GM12872 (cell line): ENCODE data around the gene ATP6V0A1.
"Not testable (repeated sequence)": the region's sequence is repeated elsewhere in the genome, so short reads cannot be mapped to it uniquely, and the experiment has no call there.

Experiments
- TF ChIP-seq, protein P1 (sequence below): IDR thresholded peaks from 3 replicates; pipeline ENCODE4 v1.5.1; 2011; ENCODE audit warnings: low read depth, mild to moderate bottlenecking, low read length, moderate library complexity; ENCODE audit not compliant: insufficient read depth

Gene ATP6V0A1

DNA sequence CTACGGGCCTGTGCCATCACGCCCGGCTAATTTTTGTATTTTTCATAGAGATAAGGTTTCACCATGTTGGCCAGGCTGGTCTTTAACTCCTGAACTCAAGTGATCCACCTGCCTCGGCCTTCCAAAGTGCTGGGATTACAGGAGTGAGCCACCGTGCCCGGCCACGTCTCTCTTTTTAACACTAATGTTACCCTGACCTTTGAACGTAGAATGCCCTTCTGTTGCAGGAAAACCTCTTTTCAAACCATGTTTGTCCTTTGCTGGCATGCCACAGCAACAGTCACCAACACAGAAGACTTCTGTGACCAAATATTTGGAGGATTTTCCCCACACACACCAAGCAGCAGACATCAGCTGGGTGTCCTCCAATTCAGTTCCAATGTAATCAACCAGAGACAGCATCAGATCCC is 86.2 kb downstream of the ATP6V0A1 start:
- TF ChIP-seq, protein P1, sequence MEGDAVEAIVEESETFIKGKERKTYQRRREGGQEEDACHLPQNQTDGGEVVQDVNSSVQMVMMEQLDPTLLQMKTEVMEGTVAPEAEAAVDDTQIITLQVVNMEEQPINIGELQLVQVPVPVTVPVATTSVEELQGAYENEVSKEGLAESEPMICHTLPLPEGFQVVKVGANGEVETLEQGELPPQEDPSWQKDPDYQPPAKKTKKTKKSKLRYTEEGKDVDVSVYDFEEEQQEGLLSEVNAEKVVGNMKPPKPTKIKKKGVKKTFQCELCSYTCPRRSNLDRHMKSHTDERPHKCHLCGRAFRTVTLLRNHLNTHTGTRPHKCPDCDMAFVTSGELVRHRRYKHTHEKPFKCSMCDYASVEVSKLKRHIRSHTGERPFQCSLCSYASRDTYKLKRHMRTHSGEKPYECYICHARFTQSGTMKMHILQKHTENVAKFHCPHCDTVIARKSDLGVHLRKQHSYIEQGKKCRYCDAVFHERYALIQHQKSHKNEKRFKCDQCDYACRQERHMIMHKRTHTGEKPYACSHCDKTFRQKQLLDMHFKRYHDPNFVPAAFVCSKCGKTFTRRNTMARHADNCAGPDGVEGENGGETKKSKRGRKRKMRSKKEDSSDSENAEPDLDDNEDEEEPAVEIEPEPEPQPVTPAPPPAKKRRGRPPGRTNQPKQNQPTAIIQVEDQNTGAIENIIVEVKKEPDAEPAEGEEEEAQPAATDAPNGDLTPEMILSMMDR, result no peak

DNA sequence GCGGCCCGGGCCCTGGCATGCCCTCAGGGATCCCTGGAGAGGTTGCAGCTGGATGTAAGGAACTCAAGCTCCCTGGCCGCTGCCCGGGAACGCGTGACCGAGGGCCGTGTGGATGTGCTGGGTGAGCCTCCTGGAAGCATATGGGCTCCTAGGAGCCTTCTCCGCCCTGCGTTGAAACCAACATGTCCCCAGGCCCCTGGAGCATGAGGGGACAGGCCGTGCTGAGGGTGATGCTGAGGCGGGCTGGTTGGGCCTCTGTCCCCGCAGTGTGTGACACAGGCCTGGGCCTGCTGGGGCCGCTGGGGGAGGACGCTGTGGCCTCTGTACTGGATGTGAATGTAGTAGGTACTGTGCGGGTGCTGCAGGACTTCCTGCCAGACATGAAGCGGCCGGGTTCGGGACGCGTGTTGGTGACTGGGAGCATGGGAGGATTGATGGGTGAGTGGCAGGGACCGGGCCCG is 88.4 kb downstream of the ATP6V0A1 start:
- TF ChIP-seq, protein P1, result no peak

DNA sequence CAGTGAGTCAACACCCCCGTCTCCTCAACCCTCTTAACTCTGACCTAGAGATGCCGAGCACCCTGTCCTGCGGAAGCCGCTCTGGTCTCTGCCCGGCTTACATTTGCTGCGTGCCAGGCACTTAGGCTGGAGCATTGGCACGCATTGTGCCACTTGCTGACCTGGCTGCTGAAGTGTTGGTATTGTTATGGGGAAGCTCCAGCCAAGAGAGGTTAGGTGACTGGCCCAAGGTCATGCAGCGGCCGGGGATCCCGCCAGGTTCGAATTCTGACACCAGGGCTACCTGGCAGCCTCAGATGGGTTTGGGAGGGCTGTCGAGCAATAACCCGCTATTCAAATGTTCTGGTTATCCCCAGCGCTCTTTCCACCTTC is 89.0 kb downstream of the ATP6V0A1 start:
- TF ChIP-seq, protein P1, result no peak

DNA sequence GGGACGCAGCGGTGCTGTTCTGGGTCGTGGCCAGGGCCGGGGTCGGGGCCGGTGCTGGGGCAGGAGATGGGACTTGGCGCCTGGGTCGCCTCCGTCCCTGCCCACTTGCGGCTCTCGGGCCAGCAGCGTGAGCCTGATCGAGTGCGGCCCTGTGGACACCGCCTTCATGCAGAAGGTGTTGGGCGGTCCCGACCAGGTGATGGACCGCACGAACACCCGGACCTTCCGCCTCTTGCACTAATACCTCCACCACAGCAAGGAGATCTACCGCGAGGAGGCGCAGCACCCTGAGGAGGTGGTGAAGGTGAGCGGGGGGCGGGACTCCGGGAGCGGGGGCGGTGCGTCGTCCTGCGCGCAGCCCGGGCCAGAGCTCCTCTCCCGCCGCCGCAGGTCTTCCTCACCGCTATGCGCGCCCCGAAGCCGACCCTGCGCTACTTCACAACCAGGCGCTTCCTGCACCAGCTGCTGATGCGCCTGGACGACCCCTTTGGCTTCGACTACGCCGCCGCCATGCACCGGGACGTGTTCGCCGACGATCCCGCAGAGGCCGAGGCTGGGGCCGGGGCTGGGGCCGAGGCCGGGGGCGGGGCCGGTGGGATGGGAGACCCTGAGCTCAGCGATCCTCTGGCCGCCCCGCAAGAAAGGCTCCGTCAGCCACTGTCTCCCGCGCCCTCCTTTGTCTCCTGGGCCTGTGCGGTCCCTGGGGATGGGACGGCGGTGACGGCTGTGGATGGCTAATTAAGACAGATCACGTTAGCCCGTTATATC is 89.6 kb downstream of the ATP6V0A1 start:
- TF ChIP-seq, protein P1, result peak; percentile 36; the same call in 1 of the 3 replicates

DNA sequence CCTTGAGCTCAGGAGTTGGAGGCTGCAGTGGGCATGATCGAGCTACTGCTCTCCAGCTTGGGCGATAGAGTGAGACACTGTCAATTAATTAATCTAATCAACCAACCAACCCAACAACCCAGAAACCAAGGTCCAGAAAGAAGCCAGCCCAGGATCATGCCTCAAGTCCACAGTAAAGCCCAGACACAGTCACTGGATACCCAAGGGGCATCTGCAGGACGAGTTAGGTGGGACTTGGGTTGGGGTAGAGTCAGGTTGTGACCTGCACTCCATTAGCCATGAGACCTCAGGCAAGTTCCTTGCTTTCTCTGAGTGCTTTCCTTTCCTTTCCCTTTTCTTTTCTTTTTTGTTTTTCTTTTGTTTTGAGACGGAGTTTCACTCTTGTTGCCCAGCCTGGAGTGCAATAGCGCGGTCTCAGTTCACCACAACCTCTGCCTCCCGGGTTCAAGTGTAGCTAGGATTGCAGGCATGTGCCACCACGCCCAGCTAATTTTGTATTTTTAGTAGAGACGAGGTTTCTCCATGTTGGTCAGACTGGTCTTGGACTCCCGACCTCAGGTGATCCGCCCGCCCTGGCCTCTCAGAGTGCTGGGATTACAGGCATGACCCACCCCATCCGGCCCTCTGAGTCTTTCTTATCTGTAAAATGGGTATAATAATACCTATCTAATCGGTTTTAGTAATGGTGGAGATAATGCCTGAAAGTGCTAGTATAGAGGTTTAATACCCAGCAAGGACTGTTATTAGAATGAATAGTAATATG is 90.5 kb downstream of the ATP6V0A1 start:
- TF ChIP-seq, protein P1, result no peak

DNA sequence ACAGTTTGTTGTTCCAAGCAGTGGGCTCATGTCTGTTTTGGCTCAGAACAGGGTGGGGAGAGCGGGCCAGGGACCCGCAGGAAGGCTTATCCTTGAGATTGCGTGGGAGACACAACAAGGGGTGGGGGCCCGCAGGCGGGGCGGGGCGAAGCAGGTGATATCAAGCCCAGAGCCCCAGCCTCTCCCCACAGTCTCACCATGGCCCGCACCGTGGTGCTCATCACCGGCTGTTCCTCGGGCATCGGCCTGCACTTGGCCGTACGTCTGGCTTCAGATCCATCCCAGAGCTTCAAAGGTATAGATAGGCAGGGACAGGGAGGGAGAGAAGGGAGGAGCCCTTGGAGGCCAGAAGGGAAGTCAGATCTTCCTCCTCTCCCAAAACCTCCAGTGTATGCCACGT is 94.1 kb downstream of the ATP6V0A1 start, which contains the start of gene HSD17B1:
TSS of gene HSD17B1 (plus strand) at position 188 of the 400 bp plus-strand sequence. CDS start at position 199, 11 bp downstream.
- TF ChIP-seq, protein P1, result not testable (repeated sequence)

DNA sequence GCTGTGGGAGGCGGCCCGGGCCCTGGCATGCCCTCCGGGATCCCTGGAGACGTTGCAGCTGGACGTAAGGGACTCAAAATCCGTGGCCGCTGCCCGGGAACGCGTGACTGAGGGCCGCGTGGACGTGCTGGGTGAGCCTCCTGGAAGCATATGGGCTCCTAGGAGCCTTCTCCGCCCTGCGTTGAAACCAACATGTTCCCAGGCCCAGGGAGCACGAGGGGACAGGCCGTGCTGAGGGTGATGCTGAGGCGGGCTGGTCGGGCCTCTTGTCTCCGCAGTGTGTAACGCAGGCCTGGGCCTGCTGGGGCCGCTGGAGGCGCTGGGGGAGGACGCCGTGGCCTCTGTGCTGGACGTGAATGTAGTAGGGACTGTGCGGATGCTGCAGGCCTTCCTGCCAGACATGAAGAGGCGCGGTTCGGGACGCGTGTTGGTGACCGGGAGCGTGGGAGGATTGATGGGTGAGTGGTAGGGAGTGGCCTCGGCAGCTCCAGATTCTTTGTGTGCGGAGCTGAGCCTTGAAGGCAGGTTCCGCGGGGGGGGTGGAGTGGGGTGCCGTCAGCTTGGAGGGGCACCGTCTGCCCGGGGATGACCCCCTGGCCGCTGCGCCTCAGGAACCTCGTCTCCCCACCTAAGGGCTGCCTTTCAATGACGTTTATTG is 94.6 kb downstream of the ATP6V0A1 start:
- TF ChIP-seq, protein P1, result no peak
